NCI-H187 treated with DMSO at 0.1 percent for 48 hours (cell line): Measurements from ENCODE around the gene LPCAT1.
"Not testable (repeated sequence)": the region's sequence is repeated elsewhere in the genome, so short reads cannot be mapped to it uniquely, and the experiment has no call there.

ENCODE experiments used
- DNase-seq: peaks from one replicate; lab custom pipeline; 2025; lab: John Stamatoyannopoulos, UW

The LPCAT1 gene

GRCh38 chr5:1464511-1464910 is 59.2 kb downstream of the LPCAT1 start:
- no peak for DNase-seq

- no peak for DNase-seq
Observed at GRCh38 chr5:1464096-1464446, 59.7 kb downstream of the LPCAT1 start.

- no peak for DNase-seq
Observed at GRCh38 chr5:1463326-1464095, 60.2 kb downstream of the LPCAT1 start.

- DNase-seq, result no peak
Observed at GRCh38 chr5:1462358-1462757, 61.4 kb downstream of the LPCAT1 start.

GRCh38 chr5:1461396-1461795 is 62.4 kb downstream of the LPCAT1 start:
- no peak for DNase-seq

GRCh38 chr5:1460054-1460682 is 63.6 kb downstream of the LPCAT1 start:
- DNase-seq, result no peak

GRCh38 chr5:1459435-1459834 is 64.3 kb downstream of the LPCAT1 start:
- not testable (repeated sequence) for DNase-seq

GRCh38 chr5:1456110-1456881 is 67.5 kb downstream of the LPCAT1 start:
- not testable (repeated sequence) for DNase-seq

GRCh38 chr5:1453613-1454012 is 70.1 kb downstream of the LPCAT1 start:
- no peak for DNase-seq

- DNase-seq, result no peak
Observed at GRCh38 chr5:1449081-1449630, 74.6 kb downstream of the LPCAT1 start.

- no peak for DNase-seq
Observed at GRCh38 chr5:1448511-1449011, 75.2 kb downstream of the LPCAT1 start.

- no peak for DNase-seq
Observed at GRCh38 chr5:1447671-1448361, 75.9 kb downstream of the LPCAT1 start.

- no peak for DNase-seq
Observed at GRCh38 chr5:1446602-1447343, 77.0 kb downstream of the LPCAT1 start.

GRCh38 chr5:1445689-1446601 is 77.8 kb downstream of the LPCAT1 start:
- DNase-seq, result no peak

- no peak for DNase-seq
Observed at GRCh38 chr5:1445313-1445688, 78.5 kb downstream of the LPCAT1 start, which contains the start of gene SLC6A3. TSS of gene SLC6A3 (minus strand) at chr5:1445440. CDS start at chr5:1443197, 2,243 bp downstream.

- no peak for DNase-seq
Observed at GRCh38 chr5:1444361-1445189, 79.2 kb downstream of the LPCAT1 start.

- no peak for DNase-seq
Observed at GRCh38 chr5:1443991-1444360, 79.8 kb downstream of the LPCAT1 start.

- DNase-seq, result no peak
Observed at GRCh38 chr5:1443171-1443570, 80.6 kb downstream of the LPCAT1 start.
